Activated naive CD8-positive, alpha-beta T cell treated with anti-CD3 and anti-CD28 coated beads, Interleukin-2, amount 50 U/mL, for 16 hours (primary cell): ENCODE results near the gene SPATA3.

Source experiments
- DNase-seq: peaks from one replicate; pipeline ENCODE4 v3.0.0-alpha.2; 2020; ENCODE audit warnings: low read depth, low spot score

The SPATA3 gene

GRCh38 chr2:230968921-230969658 lies 26.8 kb upstream of the SPATA3 start:
- DNase-seq = no peak

- DNase-seq = no peak
Measured at GRCh38 chr2:230969659-230970015, 26.3 kb upstream of the SPATA3 start.

GRCh38 chr2:230972046-230972445 lies 23.9 kb upstream of the SPATA3 start:
- DNase-seq = no peak

GRCh38 chr2:230974096-230974913 lies 21.6 kb upstream of the SPATA3 start:
- DNase-seq = peak; percentile 52

- DNase-seq = no peak
Measured at GRCh38 chr2:230975927-230976326, 20.0 kb upstream of the SPATA3 start.

- no peak for DNase-seq
Measured at GRCh38 chr2:230976671-230977171, 19.2 kb upstream of the SPATA3 start.

GRCh38 chr2:230980468-230980867 lies 15.5 kb upstream of the SPATA3 start:
- DNase-seq = no peak

GRCh38 chr2:230981704-230982103 lies 14.2 kb upstream of the SPATA3 start:
- DNase-seq = no peak

GRCh38 chr2:230982126-230982525 lies 13.8 kb upstream of the SPATA3 start:
- no peak for DNase-seq

- no peak for DNase-seq
Measured at GRCh38 chr2:230982528-230982927, 13.4 kb upstream of the SPATA3 start.

GRCh38 chr2:230983566-230983965 lies 12.4 kb upstream of the SPATA3 start:
- DNase-seq = no peak

- DNase-seq = no peak
Measured at GRCh38 chr2:230984393-230985220, 11.3 kb upstream of the SPATA3 start.

- no peak for DNase-seq
Measured at GRCh38 chr2:230985519-230986231, 10.2 kb upstream of the SPATA3 start.

- DNase-seq = no peak
Measured at GRCh38 chr2:230986520-230987136, 9.3 kb upstream of the SPATA3 start.

GRCh38 chr2:230987137-230988020 lies 8.5 kb upstream of the SPATA3 start:
- peak; percentile 55 for DNase-seq

- DNase-seq = no peak
Measured at GRCh38 chr2:230989731-230990130, 6.2 kb upstream of the SPATA3 start.

GRCh38 chr2:230990131-230990898 lies 5.6 kb upstream of the SPATA3 start:
- DNase-seq = no peak

- no peak for DNase-seq
Measured at GRCh38 chr2:230990899-230991150, 5.1 kb upstream of the SPATA3 start.

GRCh38 chr2:230991598-230991997 lies 4.3 kb upstream of the SPATA3 start:
- DNase-seq = no peak
